BLaER1 (cell line): ENCODE data around the gene SMPD2.

ENCODE experiments used
- H3K27ac ChIP-seq: shearing (Covaris generic); formaldehyde crosslinking; 2 replicates; pipeline ENCODE4 v1.8.1; 2022
- H3K27me3 ChIP-seq: shearing (Covaris generic); formaldehyde crosslinking; 2 replicates; pipeline ENCODE4 v1.8.1; 2022
- H3K36me3 ChIP-seq: shearing (Covaris generic); formaldehyde crosslinking; 2 replicates; pipeline ENCODE4 v1.8.1; 2022
- H3K4me1 ChIP-seq: shearing (Covaris generic); formaldehyde crosslinking; 2 replicates; pipeline ENCODE4 v1.8.1; 2022
- H3K4me2 ChIP-seq: shearing (Covaris generic); formaldehyde crosslinking; 2 replicates; pipeline ENCODE4 v1.8.1; 2022
- H3K4me3 ChIP-seq: shearing (Covaris generic); formaldehyde crosslinking; 2 replicates; pipeline ENCODE4 v1.8.1; 2022
- H3K9ac ChIP-seq: shearing (Covaris generic); formaldehyde crosslinking; 2 replicates; pipeline ENCODE4 v1.8.1; 2022
- H3K9me3 ChIP-seq: shearing (Covaris generic); formaldehyde crosslinking; 2 replicates; pipeline ENCODE4 v1.8.1; 2022
- H4K20me1 ChIP-seq: shearing (Covaris generic); formaldehyde crosslinking; 2 replicates; pipeline ENCODE4 v1.8.1; 2022
- Cebpa-rat ChIP-seq: shearing (Covaris generic); IDR thresholded peaks from 2 replicates; pipeline ENCODE4 v1.8.1; 2022

The SMPD2 gene

DNA sequence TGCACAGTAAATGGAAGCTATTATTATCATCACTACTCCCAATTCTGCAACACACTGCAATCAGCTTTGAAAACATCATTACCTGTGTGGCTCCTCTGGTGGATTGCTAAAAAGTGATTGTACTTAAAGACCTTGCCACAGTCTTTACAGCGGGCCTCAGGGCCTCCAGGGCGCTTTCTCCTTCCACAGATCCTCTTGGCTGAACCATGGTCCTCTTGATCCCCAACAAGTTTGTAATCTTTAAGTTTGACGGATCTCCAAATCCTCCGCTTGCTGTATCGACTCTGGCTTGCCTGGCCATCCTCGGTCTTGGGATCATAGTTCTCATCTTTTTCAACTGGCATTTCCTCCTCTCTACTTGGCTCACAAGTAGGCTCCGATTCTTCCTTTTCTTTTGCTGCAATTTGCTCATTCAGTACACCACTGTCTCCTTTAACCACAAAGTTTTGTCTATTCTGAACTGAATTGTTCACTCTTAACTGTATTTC lies 40.5 kb downstream of the SMPD2 start:
- Histone ChIP-seq H3K9me3 (no peaks in the 10 kb centered on the region), H4K20me1 (peaks cover 63% of the 10 kb centered on the region), H3K27me3 (no peaks in the 10 kb centered on the region), H3K4me3 (peak overlapping the region; percentile 33), H3K4me2 (peak overlapping the region; percentile 82), H3K4me1 (peaks cover 62% of the 10 kb centered on the region), H3K27ac (no peak overlapping the region), H3K36me3 (peaks cover 54% of the 10 kb centered on the region), H3K9ac (no peak overlapping the region)
- no peak for TF ChIP-seq Cebpa-rat

DNA sequence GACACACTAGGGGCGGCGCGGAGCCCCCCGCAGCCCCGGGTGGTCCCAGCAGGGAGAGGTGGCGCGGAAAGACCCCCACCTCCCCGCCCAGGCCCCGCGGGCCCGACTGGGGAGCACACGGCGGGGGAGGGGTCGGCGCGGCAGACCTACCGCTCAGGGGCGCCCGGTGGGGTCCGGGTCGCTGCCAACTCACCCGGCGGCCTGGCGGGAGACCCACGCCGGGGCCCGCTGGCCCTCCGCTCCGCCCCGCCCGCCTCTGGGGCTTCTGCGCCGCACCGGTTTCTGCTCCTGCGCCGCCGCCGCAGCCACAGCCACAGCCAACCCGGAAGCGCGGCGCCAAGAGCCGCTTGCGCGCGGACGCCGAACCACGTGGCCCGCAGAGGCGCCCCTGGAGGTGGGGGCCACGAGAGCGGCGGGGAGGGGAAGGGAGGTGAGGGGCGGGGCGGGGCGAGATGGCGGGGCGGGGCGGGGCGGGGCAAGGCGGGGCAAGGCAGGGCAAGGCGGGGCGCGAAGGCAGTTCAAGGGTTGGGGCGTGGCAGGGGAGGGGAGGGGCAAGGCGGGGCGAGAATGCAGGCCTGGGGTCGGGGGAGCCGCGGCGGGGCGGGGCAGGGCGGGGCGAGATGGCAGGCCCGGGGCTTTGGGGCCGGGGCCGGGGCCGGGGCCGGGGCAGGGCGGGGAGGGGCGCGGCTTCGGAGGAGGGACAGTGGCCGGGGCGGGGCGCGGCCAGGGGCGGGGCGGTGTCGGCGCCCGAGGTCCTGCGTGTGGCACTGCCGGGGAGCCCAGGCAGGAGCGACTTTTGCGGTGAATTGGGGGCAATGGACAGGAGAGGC lies 42.6 kb downstream of the SMPD2 start, which contains the start of gene ZBTB24:
Gene ZBTB24 (minus strand): TSS at position 315 of the 830 bp plus-strand sequence. CDS start 1,193 bp downstream, outside the sequence.
- H3K27me3 ChIP-seq: no peaks in the 10 kb centered on the region
- no peak for TF ChIP-seq Cebpa-rat
- peak within 1 kb of the TSS; percentile 82 for H3K4me3 ChIP-seq
- peak within 1 kb of the TSS; percentile 84 for H3K4me2 ChIP-seq
- peaks cover 46% of the 10 kb centered on the region for H3K4me1 ChIP-seq
- H3K9me3 ChIP-seq: no peaks in the 10 kb centered on the region
- peaks cover 33% of the 10 kb centered on the region for H3K36me3 ChIP-seq
- H4K20me1 ChIP-seq: peaks cover 42% of the 10 kb centered on the region
- peak within 1 kb of the TSS; percentile 90 for H3K27ac ChIP-seq
- H3K9ac ChIP-seq: peak within 1 kb of the TSS; percentile 89

DNA sequence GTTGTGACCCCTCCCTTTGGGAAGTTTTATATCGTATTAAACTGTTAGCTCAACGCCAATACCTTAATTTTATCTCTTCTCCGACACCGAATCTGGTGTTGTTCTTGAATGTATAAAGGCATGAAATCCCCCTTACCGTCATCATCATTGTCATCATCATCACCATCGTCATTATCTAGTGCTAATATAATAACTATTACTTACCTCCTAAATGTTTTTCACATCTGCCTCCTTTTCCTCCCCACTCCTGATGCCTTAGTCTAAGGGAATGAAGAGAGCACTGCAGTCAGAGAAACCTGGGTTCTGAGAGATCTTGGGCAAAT lies 43.2 kb downstream of the SMPD2 start:
- peak overlapping the region; percentile 84 for H3K4me2 ChIP-seq
- H3K9me3 ChIP-seq: no peaks in the 10 kb centered on the region
- TF ChIP-seq Cebpa-rat: no peak
- H3K27me3 ChIP-seq: no peaks in the 10 kb centered on the region
- H3K9ac ChIP-seq: no peak overlapping the region; the same call in 1 of the 2 replicates
- peaks cover 27% of the 10 kb centered on the region for H3K36me3 ChIP-seq
- peaks cover 40% of the 10 kb centered on the region for H3K4me1 ChIP-seq
- H4K20me1 ChIP-seq: peaks cover 36% of the 10 kb centered on the region
- no peak overlapping the region for H3K27ac ChIP-seq
- H3K4me3 ChIP-seq: peak overlapping the region; percentile 62

DNA sequence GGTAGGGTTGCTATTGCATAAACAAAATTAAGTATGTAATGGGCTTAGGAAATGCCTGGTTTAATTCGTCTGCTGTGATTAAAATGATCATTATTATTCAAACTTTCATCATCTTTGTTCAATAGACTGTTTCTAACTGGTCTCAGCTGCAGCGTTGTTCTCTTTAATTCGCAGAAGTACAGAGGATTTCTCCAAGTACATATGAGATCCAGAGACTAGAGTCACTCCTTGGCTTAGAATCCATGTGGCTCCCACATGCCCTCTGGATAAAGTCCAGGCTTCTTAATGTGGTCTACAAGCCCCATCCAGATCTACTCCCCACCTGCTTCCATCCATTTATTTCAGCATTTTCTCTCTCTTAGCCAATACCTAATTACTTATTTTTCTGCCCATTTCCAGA lies 43.6 kb downstream of the SMPD2 start:
- peaks cover 25% of the 10 kb centered on the region for H3K36me3 ChIP-seq
- no peak overlapping the region for H3K9ac ChIP-seq
- peaks cover 32% of the 10 kb centered on the region for H4K20me1 ChIP-seq
- peak overlapping the region; percentile 84 for H3K4me2 ChIP-seq
- no peak for TF ChIP-seq Cebpa-rat
- no peak overlapping the region for H3K27ac ChIP-seq
- H3K27me3 ChIP-seq: no peaks in the 10 kb centered on the region
- H3K4me3 ChIP-seq: peak overlapping the region; percentile 62; the same call in 1 of the 2 replicates
- H3K4me1 ChIP-seq: peaks cover 36% of the 10 kb centered on the region
- H3K9me3 ChIP-seq: no peaks in the 10 kb centered on the region

DNA sequence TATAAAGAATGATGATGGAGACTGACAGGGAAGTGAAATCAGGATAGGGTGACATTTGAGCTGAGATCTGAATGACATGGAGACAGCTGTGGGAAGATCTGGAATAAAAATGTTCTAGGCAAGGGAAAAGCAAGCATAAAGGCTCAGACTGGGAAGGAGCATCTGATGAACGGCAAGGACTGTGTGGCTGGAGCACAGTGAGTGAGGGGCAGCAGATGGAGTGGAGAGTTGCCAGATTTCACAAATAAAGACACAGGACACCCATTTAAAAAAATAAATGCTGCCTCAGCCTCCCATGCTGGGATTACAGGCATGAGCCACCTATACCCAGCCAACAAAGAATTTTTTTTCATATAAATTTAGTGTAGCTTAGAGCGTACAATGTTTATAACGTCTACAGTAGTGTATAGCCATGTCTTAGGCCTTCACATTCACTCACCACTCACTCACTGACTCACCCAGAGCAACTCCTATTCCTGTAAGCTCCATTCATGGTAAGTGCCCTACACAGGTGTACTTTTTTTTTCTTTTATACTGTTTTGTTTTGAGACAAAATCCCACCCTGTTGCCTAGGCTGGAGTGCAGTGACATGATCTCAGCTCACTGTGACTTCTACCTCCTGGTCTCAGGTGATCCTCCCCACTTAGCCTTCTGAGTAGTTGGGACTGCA lies 44.9 kb downstream of the SMPD2 start:
- no peak overlapping the region for H3K27ac ChIP-seq
- H3K4me3 ChIP-seq: no peak overlapping the region

DNA sequence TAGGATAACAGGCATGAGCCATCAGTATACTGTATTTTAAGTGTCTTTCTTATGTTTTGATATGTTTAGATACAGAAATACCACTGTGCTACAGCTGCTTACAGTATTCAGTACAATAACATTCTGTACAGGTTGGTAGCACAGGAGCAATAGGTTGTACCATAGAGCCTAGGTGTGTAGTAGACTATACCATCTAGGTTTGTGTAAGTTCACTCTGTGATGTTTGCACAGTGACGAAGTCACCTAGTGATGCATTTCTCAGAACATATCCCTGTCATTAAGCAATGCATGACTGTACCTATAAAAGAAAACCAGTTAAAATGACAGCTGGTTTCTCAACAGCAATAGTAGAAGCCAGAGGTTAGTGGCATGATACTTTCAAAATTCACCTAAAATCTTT lies 45.5 kb downstream of the SMPD2 start:
- no peak overlapping the region for H3K4me2 ChIP-seq

More for the DNA sequence above, 44.9 kb downstream of the SMPD2 start:
- TF ChIP-seq Cebpa-rat: no peak
- Histone ChIP-seq H3K4me1 (peaks cover 29% of the 10 kb centered on the region), H3K36me3 (peaks cover 16% of the 10 kb centered on the region), H3K9ac (no peak overlapping the region), H4K20me1 (peaks cover 19% of the 10 kb centered on the region), H3K4me2 (no peak overlapping the region), H3K9me3 (no peaks in the 10 kb centered on the region), H3K27me3 (no peaks in the 10 kb centered on the region)

DNA sequence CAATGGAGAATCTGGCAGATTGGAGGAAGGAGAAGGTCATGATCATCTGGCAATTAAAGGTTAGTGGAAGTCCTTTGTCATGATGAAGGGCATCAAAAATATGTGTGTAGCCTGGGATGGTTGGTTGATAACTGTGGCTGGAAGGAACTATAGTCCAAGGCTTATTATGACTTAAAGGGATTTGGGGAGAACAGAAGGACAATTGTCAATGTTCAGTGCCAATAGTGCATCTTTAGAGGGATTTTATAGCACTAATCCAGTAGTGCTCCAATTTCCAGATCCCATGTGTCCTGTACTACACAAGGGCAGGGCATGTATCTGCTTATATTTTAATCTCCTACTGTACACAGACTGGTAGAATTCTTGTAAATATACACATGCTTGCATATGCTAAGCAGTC lies 47.5 kb downstream of the SMPD2 start:
- TF ChIP-seq Cebpa-rat: no peak
- Histone ChIP-seq H4K20me1 (no peaks in the 10 kb centered on the region), H3K36me3 (no peaks in the 10 kb centered on the region), H3K4me2 (no peak overlapping the region), H3K9me3 (no peaks in the 10 kb centered on the region), H3K27me3 (no peaks in the 10 kb centered on the region), H3K27ac (no peak overlapping the region), H3K9ac (no peak overlapping the region), H3K4me1 (peaks cover 35% of the 10 kb centered on the region), H3K4me3 (no peak overlapping the region)

More for the DNA sequence above, 45.5 kb downstream of the SMPD2 start:
- Histone ChIP-seq H3K4me3 (no peak overlapping the region), H3K4me1 (peaks cover 29% of the 10 kb centered on the region), H3K27me3 (no peaks in the 10 kb centered on the region), H3K9ac (no peak overlapping the region), H3K36me3 (peaks cover 9% of the 10 kb centered on the region), H4K20me1 (peaks cover 13% of the 10 kb centered on the region), H3K27ac (no peak overlapping the region), H3K9me3 (no peaks in the 10 kb centered on the region)
- TF ChIP-seq Cebpa-rat: no peak

DNA sequence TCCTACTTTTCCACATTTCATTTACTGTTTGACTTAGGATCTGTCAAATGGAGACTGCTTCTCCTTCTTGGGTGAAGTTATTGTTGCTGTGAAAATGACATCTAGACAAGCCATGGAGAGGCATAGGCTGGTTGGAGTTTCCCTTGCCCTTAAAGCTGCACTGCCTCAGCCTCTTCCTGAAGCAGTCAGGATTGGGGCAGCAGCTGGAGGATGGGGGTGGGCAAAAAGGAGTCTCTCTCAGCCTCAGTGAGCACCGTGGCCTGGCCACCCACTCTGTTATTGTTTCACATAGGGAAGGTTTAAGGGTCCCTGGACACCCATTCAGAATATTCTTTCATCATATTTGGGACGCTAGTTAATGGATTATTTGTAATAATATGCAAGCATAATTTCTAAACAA lies 50.2 kb downstream of the SMPD2 start:
- Histone ChIP-seq H3K4me1 (peaks cover 42% of the 10 kb centered on the region), H3K4me3 (no peak overlapping the region), H3K27ac (peak overlapping the region; percentile 33), H4K20me1 (no peaks in the 10 kb centered on the region), H3K27me3 (no peaks in the 10 kb centered on the region), H3K4me2 (peak overlapping the region; percentile 71), H3K9me3 (no peaks in the 10 kb centered on the region), H3K9ac (no peak overlapping the region; the same call in 1 of the 2 replicates), H3K36me3 (no peaks in the 10 kb centered on the region)
- no peak for TF ChIP-seq Cebpa-rat

DNA sequence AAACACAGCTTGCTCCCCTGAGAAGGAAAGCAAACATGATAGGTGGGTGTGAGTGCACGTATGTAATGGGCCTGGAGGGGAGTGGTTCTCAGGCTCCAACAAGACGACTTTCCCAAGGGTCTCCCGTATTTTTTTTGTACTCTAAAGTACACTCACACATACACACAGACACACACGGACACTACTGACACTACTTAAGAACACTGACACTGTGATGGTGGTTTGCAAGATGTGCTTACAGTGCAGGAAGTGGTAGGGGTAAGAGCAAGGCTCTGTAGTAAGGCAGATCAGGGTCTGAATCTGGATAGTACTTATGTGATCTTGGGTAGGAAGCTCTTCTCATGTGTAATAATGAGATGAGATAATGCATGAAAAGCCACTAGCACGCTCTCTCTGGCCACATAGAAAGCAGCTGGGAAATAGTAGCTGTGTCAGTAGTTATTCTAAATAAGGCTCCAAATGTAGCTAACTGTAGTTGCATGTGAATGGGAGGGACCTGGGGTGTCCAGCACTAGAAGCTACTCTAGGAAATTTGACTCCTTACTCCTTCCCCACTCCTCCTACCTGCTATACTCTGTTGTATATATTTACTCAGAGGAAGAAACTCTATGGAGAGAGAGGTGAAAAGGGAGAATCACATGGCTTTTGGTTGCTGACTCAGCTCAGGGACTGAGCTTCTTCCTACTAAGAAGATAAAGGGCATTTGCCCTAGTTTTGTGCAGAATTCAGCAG lies 50.8 kb downstream of the SMPD2 start:
- TF ChIP-seq Cebpa-rat: no peak
- H3K9me3 ChIP-seq: no peaks in the 10 kb centered on the region
- no peaks in the 10 kb centered on the region for H3K27me3 ChIP-seq
- no peak overlapping the region; the same call in 1 of the 2 replicates for H3K9ac ChIP-seq
- H3K36me3 ChIP-seq: no peaks in the 10 kb centered on the region
- H3K4me2 ChIP-seq: peak overlapping the region; percentile 71
- no peaks in the 10 kb centered on the region for H4K20me1 ChIP-seq
- H3K4me3 ChIP-seq: no peak overlapping the region
- H3K27ac ChIP-seq: peak overlapping the region; percentile 33
- H3K4me1 ChIP-seq: peaks cover 42% of the 10 kb centered on the region
